Measurements from ENCODE around the gene CA5B. TPM values are rescaled to one million over a fixed set of nuclear protein-coding genes. Genes with fewer than 3 reads are reported as not detected.
"Not testable (repeated sequence)": the region's sequence is repeated elsewhere in the genome, so short reads cannot be mapped to it uniquely, and the experiment has no call there.

The CA5B gene
- total RNA-seq, 4 donors from 2014 or later, result 1.1 to 69.3 (median 4.7) TPM

GRCh38 chrX:15737190-15737958, 696 bp upstream of the CA5B start:
- no peaks in the 10 kb centered on the region for H3K9me3 ChIP-seq
- peaks cover 0 to 5% (median 3%) of the 10 kb centered on the region in 4 donors for H3K4me1 ChIP-seq
- H3K27ac ChIP-seq, result peak overlapping the region in 3 of 4 donors; percentile 22 to 49 (median 26)
- 0 to 17% methylated on average over 2 to 14 of the region's 14 CpGs for WGBS, 2 donors (ENCODE audit: low coverage in 1 of 2)
- intact Hi-C loops (cut with DNase I; ENCODE audit: low total_unique reads), result loop anchor here (10.0 kb wide), 1 partner anchor 53 kb away; no protein-coding TSS in a partner anchor
- no peaks in the 10 kb centered on the region for H3K27me3 ChIP-seq
- no peaks in the 10 kb centered on the region for H3K36me3 ChIP-seq
- peak overlapping the region in 3 of 4 donors; percentile 17 to 54 (median 38) for H3K4me3 ChIP-seq
- TF ChIP-seq CTCF (IDR thresholded peaks at IDR 0.05), result no peak
- no peak for TF ChIP-seq EP300 (IDR thresholded peaks at IDR 0.05; ENCODE audit: low read depth)
- TF ChIP-seq POLR2AphosphoS5 (IDR thresholded peaks at IDR 0.05), result no peak
- no peak for TF ChIP-seq POLR2A (IDR thresholded peaks at IDR 0.05)
- in situ Hi-C loops (cut with MboI; ENCODE audit: low pct_ligation_motif_present in 1 of 4, low pct_unique_long_range_greater_than_20kb in 1 of 4, low sequenced_read_pairs in 3 of 4), result no loop called here
- no peak for DNase-seq

GRCh38 chrX:15739886-15740285, 1.8 kb downstream of the CA5B start:
- no peaks in the 10 kb centered on the region for H3K36me3 ChIP-seq
- no peaks in the 10 kb centered on the region for H3K27me3 ChIP-seq
- TF ChIP-seq POLR2AphosphoS5 (IDR thresholded peaks at IDR 0.05) (no peak), POLR2A (IDR thresholded peaks at IDR 0.05) (no peak), CTCF (IDR thresholded peaks at IDR 0.05) (no peak), EP300 (IDR thresholded peaks at IDR 0.05; ENCODE audit: low read depth) (no peak)
- intact Hi-C loops (cut with DNase I; ENCODE audit: low total_unique reads) (loop anchor here (10.0 kb wide), 1 partner anchor 55 kb away; no protein-coding TSS in a partner anchor), in situ Hi-C loops (cut with MboI; ENCODE audit: low pct_ligation_motif_present in 1 of 4, low pct_unique_long_range_greater_than_20kb in 1 of 4, low sequenced_read_pairs in 3 of 4) (no loop called here)
- WGBS, 2 donors (ENCODE audit: low coverage in 1 of 2), result 80 to 93% methylated on average over 1 to 3 of the region's 3 CpGs
- peaks cover 0 to 5% (median 3%) of the 10 kb centered on the region in 4 donors for H3K4me1 ChIP-seq
- no peaks in the 10 kb centered on the region for H3K9me3 ChIP-seq
- DNase-seq, result no peak
- no peak overlapping the region for H3K27ac ChIP-seq
- H3K4me3 ChIP-seq, result no peak overlapping the region

GRCh38 chrX:15744181-15744867, 6.3 kb downstream of the CA5B start:
- no peak overlapping the region for H3K4me3 ChIP-seq
- H3K36me3 ChIP-seq, result no peaks in the 10 kb centered on the region
- H3K27me3 ChIP-seq, result no peaks in the 10 kb centered on the region
- H3K4me1 ChIP-seq, result no peaks in the 10 kb centered on the region
- DNase-seq, result no peak
- WGBS, 2 donors (ENCODE audit: low coverage in 1 of 2), result 84 to 100% methylated on average over 3 to 9 of the region's 9 CpGs
- no peak overlapping the region for H3K27ac ChIP-seq
- in situ Hi-C loops (cut with MboI; ENCODE audit: low pct_ligation_motif_present in 1 of 4, low pct_unique_long_range_greater_than_20kb in 1 of 4, low sequenced_read_pairs in 3 of 4), result no loop called here
- intact Hi-C loops (cut with DNase I; ENCODE audit: low total_unique reads), result no loop called here
- H3K9me3 ChIP-seq, result no peaks in the 10 kb centered on the region
- no peak for TF ChIP-seq POLR2AphosphoS5 (IDR thresholded peaks at IDR 0.05)
- no peak for TF ChIP-seq CTCF (IDR thresholded peaks at IDR 0.05)
- no peak for TF ChIP-seq EP300 (IDR thresholded peaks at IDR 0.05; ENCODE audit: low read depth)
- no peak for TF ChIP-seq POLR2A (IDR thresholded peaks at IDR 0.05)

- no peaks in the 10 kb centered on the region for H3K36me3 ChIP-seq
- H3K27ac ChIP-seq, result no peak overlapping the region
- no peak for DNase-seq
- in situ Hi-C loops (cut with MboI; ENCODE audit: low pct_ligation_motif_present in 1 of 4, low pct_unique_long_range_greater_than_20kb in 1 of 4, low sequenced_read_pairs in 3 of 4) (no loop called here), intact Hi-C loops (cut with DNase I; ENCODE audit: low total_unique reads) (no loop called here)
- no peaks in the 10 kb centered on the region for H3K9me3 ChIP-seq
- 92 to 94% methylated on average over 4 of the region's 4 CpGs for WGBS, 2 donors (ENCODE audit: low coverage in 1 of 2)
- H3K27me3 ChIP-seq, result no peaks in the 10 kb centered on the region
- TF ChIP-seq POLR2AphosphoS5 (IDR thresholded peaks at IDR 0.05) (no peak), CTCF (IDR thresholded peaks at IDR 0.05) (no peak), EP300 (IDR thresholded peaks at IDR 0.05; ENCODE audit: low read depth) (no peak), POLR2A (IDR thresholded peaks at IDR 0.05) (no peak)
- peaks cover 0 to 8% (median under 1%) of the 10 kb centered on the region in 4 donors for H3K4me1 ChIP-seq
- H3K4me3 ChIP-seq, result no peak overlapping the region
Measured at GRCh38 chrX:15745179-15745578, 7.1 kb downstream of the CA5B start.

GRCh38 chrX:15746651-15747050, 8.6 kb downstream of the CA5B start:
- intact Hi-C loops (cut with DNase I; ENCODE audit: low total_unique reads), result not testable (repeated sequence)

More at GRCh38 chrX:15746651-15747050, 8.6 kb downstream of the CA5B start:
- H3K36me3 ChIP-seq; in situ Hi-C loops (cut with MboI; ENCODE audit: low pct_ligation_motif_present in 1 of 4, low pct_unique_long_range_greater_than_20kb in 1 of 4, low sequenced_read_pairs in 3 of 4); H3K4me3 ChIP-seq; DNase-seq; H3K27ac ChIP-seq; H3K27me3 ChIP-seq; H3K9me3 ChIP-seq: not testable (repeated sequence)
- 80 to 94% methylated on average over 1 to 6 of the region's 6 CpGs for WGBS, 2 donors (ENCODE audit: low coverage in 1 of 2)
- H3K4me1 ChIP-seq, result peaks cover 0 to 22% (median 6%) of the 10 kb centered on the region in 4 donors
